SU-DHL-6 (cell line): ENCODE results near the gene ESR1.

Experiments
- CTCF ChIP-seq: fragments of 200-600 bp; sonication (generic); IDR thresholded peaks from one replicate; pipeline ENCODE4 v1.5.1; 2017; ENCODE audit warnings: antibody characterized with exemption, mild to moderate bottlenecking, low read length, moderate library complexity; ENCODE audit not compliant: insufficient read depth, poor library complexity, severe bottlenecking
- EZH2phosphoT487 ChIP-seq: fragments of 200-600 bp; sonication (generic), shearing (Covaris generic); conservative IDR thresholded peaks from 2 replicates; pipeline ENCODE4 v1.6.1; 2018; ENCODE audit warnings: mild to moderate bottlenecking, antibody characterized with exemption, low read length, moderate library complexity, mixed read lengths

GRCh38 chr6:152123076-152123475, 315.6 kb downstream of the ESR1 start:
- TF ChIP-seq CTCF (no peak), EZH2phosphoT487 (no peak)
